Bronchial epithelial cell (primary cell): ENCODE data around the gene FAR2. TPM values are rescaled to one million over a fixed set of nuclear protein-coding genes. Genes with fewer than 3 reads are reported as not detected.

Experiments
- DNase-seq: peaks from one replicate; pipeline ENCODE4 v3.0.0-alpha.2; 2010; ENCODE audit warnings: low read depth
- FAIRE-seq: peaks from 2 replicates; lab custom pipeline; 2011; peaks lifted over from hg19 to GRCh38; lab: Jason Lieb, UNC
- H3K27me3 ChIP-seq: 2 replicates; pipeline ENCODE4 v1.5.1; 2011; ENCODE audit warnings: low read length; ENCODE audit not compliant: control insufficient read depth, insufficient read depth
- H3K36me3 ChIP-seq: 2 replicates; pipeline ENCODE4 v1.5.1; 2011; ENCODE audit warnings: low read length; ENCODE audit not compliant: control insufficient read depth, insufficient read depth
- H3K4me3 ChIP-seq: 2 replicates; pipeline ENCODE4 v1.5.1; 2011; ENCODE audit warnings: mild to moderate bottlenecking, low read depth, low read length, control low read depth
- total RNA-seq: library from RNA; depleted of rRNA; stranded (reverse); fragments of >200 nt; gene quantifications from 2 replicates; pipeline ENCODE4 v1.2.1, GENCODE V29; 2014
- TF ChIP-seq, protein P1 (sequence below): IDR thresholded peaks from 2 replicates; pipeline ENCODE4 v1.5.1; 2011; ENCODE audit warnings: mild to moderate bottlenecking, moderate library complexity, low read length, control low read depth, inconsistent platforms; ENCODE audit not compliant: insufficient read depth, severe bottlenecking

FAR2 gene
- total RNA-seq, 1 donor from 2014 or later = 2.4 TPM

DNA sequence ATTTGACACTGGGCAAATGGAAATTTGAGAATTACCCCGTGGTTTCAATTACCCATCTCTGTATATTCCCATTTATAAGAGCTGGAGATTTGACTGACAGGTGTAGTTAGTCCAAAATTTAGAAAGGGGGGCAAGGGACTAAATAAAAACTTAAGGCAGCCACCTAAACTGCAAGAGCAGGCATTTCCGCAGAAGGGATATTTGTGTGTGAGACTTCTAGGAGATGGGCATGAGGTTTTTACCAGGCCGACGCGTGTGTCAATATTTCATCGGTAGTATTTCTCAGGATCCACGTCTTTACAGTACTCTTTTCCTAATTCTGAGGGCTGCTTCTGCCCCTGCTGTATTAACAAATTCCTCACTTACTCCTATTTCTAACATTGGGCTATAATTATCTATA, 1.4 kb downstream of the FAR2 start:
- TF ChIP-seq, protein P1, sequence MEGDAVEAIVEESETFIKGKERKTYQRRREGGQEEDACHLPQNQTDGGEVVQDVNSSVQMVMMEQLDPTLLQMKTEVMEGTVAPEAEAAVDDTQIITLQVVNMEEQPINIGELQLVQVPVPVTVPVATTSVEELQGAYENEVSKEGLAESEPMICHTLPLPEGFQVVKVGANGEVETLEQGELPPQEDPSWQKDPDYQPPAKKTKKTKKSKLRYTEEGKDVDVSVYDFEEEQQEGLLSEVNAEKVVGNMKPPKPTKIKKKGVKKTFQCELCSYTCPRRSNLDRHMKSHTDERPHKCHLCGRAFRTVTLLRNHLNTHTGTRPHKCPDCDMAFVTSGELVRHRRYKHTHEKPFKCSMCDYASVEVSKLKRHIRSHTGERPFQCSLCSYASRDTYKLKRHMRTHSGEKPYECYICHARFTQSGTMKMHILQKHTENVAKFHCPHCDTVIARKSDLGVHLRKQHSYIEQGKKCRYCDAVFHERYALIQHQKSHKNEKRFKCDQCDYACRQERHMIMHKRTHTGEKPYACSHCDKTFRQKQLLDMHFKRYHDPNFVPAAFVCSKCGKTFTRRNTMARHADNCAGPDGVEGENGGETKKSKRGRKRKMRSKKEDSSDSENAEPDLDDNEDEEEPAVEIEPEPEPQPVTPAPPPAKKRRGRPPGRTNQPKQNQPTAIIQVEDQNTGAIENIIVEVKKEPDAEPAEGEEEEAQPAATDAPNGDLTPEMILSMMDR = no peak
- DNase-seq = no peak
- no peak overlapping the region for H3K4me3 ChIP-seq

DNA sequence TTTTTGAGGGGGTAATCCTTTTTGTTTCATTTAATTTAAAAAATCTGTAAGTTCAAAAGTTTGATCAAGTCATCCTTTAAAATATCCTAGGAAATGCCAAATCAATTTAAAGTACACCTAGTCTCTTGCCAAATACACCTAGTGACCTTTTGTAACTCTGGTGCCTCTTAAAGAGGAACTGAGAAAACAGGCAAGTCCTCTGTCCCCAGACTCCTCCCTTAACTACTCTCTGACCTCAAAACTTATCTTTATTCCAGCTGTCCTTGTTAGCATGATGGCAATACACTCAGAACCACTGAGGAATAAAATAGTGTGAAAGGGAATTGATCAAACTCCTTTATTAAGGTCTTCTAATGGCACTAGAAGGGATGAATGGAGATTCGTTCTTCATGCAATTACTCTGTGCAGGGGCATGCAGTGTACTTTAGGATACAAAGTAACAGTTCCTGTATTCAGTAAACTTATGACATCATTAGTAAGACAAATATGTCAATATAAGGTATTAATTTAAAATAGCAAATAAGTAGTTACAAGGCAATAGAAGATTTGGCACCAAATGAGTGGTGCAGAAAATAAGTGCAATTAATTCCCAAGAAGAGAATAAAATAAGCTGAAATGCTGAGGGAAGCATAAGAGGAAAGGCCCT, 3.3 kb downstream of the FAR2 start:
- Histone ChIP-seq H3K4me3 (no peak overlapping the region), H3K36me3 (no peaks in the 10 kb centered on the region), H3K27me3 (no peaks in the 10 kb centered on the region)
- FAIRE-seq = no peak
- TF ChIP-seq, protein P1 = no peak
- no peak for DNase-seq

More for the DNA sequence above, 1.4 kb downstream of the FAR2 start:
- FAIRE-seq = no peak
- Histone ChIP-seq H3K27me3 (no peaks in the 10 kb centered on the region), H3K36me3 (no peaks in the 10 kb centered on the region)

DNA sequence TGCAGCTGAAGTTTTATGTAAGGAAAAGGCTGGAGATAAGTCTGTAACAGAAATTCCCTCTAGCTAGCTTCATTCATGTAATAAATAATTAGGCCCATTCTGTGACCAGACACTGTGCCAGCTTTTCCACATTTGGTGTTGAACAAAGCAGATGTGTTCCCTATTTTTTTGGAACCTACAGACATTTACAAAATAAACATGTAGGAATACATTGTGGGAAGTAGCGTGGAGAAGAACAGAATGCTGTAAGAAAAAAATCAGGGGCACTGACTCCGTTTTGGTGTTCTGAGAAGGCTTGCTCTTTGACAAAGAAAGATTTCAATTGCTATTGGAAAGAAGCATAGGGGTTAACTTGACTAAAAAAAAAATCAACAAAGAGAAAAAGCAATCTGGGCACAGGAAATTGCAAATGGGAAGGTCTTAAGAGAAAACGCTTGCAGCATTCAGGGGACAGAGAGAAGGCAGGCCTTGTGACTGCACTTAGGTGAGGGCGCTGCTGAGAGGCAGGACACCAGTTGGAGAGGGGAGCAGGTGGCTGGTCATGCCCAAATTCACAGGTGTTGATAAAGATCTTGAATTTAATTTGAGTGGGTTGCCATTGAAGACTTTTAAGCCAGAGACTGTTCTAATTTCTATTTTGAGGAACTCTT, 4.0 kb downstream of the FAR2 start:
- Histone ChIP-seq H3K4me3 (no peak overlapping the region), H3K36me3 (no peaks in the 10 kb centered on the region), H3K27me3 (no peaks in the 10 kb centered on the region)
- no peak for FAIRE-seq
- DNase-seq = no peak
- TF ChIP-seq, protein P1 = no peak

DNA sequence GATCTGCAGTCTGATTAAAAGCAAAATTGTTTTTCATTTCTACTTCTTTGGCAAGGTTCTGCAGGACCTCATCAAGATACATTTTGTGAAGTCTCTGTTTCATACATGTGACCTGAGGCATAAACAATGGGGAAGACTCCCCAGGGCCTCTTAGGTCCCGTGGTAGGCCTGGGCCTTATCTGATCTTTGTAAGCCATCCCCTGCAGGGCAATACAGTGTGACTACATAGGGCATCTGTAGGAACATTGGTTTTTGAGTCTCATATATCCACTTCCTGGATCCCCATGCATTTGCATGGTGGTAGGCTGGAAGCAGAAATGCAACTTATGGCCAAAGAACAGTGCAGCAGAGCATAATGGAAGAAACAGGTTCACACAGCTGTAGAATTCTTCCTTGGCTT, 6.0 kb downstream of the FAR2 start:
- Histone ChIP-seq H3K27me3 (no peaks in the 10 kb centered on the region), H3K36me3 (no peaks in the 10 kb centered on the region), H3K4me3 (no peak overlapping the region)
- TF ChIP-seq, protein P1 = no peak
- no peak for FAIRE-seq
- no peak for DNase-seq

DNA sequence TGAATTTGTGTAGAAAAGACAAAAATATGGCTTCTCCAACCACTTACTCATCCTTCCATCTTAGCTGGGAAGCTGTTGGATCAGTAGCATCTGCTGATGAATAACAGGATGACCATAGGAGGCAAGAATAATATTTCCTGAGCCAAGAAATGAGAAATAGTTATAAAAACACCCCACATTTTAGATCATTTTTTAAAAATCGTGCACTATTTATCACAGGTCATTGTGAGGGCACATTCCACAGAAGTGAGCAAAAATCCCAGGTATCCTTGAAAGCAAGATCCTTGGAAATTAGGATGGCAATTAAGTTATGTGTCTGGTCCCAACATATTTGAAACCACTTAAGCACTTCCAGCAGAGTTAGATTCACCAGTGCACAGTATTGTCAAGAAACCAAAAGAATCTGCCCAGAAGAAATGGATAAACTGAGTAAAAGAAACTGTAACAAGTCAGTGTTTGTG, 8.4 kb downstream of the FAR2 start:
- Histone ChIP-seq H3K36me3 (no peaks in the 10 kb centered on the region), H3K4me3 (no peak overlapping the region), H3K27me3 (no peaks in the 10 kb centered on the region)
- no peak for DNase-seq
- no peak for FAIRE-seq
- TF ChIP-seq, protein P1 = no peak
